ENCODE data around the gene FBP2. TPM values are rescaled to one million over a fixed set of nuclear protein-coding genes. Genes with fewer than 3 reads are reported as not detected.

Gene FBP2
- total and polyA plus RNA-seq, 2 of the 8 experiments (the other 6 are each of a cell fraction or from before 2014, with no cell fraction given): not detected

DNA sequence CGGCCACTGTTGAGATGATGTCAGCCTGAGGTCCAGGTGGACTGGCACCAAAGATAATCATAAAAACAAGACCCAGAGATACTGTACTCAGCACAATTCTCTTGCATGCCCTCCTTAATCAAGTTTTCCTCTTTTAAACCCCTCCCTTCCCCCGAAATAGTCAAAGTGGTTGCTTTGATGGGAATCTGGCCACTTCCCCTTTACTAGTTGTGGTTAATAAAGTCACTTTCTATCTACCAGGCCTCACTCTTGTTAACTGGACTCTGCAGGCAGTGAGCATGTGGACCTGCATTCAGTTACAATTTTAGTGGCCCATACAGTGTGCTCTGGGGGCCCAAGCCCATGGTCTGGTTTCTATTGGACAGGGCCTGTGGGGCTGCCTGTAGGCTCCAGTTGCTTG is 17.5 kb downstream of the FBP2 start:
- Histone ChIP-seq H3K27ac (ENCODE audit: low read depth, low read length) (no peak overlapping the region), H3K9me3 (ENCODE audit: insufficient read depth in 2 of 2, low read depth in 1 of 2, low read length in 1 of 2) (no peaks in the 10 kb centered on the region; a peak in 1 of 4 replicates), H2BK5ac (ENCODE audit: low read depth, low read length) (no peak overlapping the region), H2BK12ac (ENCODE audit: low read depth, low read length) (no peak overlapping the region), H3K9ac (replicated peaks in 1 of 4; ENCODE audit: extremely low read depth in 1 of 4, low read depth in 3 of 4, low read length in 3 of 4) (no peak overlapping the region), H3K23me2 (ENCODE audit: low read depth, low read length) (no peaks in the 10 kb centered on the region), H3K4me3 (ENCODE audit: extremely low read depth in 1 of 4, insufficient read depth in 2 of 4, low read depth in 3 of 4, low read length in 4 of 4) (no peak overlapping the region), H3K4ac (replicated peaks; ENCODE audit: insufficient read length, low read depth, low read length) (no peak overlapping the region), H3K79me1 (ENCODE audit: low read depth, low read length) (no peaks in the 10 kb centered on the region), H3K23ac (ENCODE audit: insufficient read length) (no peak overlapping the region), H4K8ac (ENCODE audit: extremely low read depth, insufficient read depth, low read length) (no peak overlapping the region), H2AK5ac (ENCODE audit: low read depth, low read length) (no peak overlapping the region), H3K36me3 (ENCODE audit: control insufficient read depth in 2 of 4, insufficient read depth in 4 of 4, low read length in 3 of 4) (no peaks in the 10 kb centered on the region), H2BK120ac (replicated peaks; ENCODE audit: low read depth, low read length) (no peak overlapping the region), H2BK15ac (ENCODE audit: low read length) (no peak overlapping the region), H3K14ac (ENCODE audit: insufficient read length) (no peak overlapping the region), H3K56ac (replicated peaks; ENCODE audit: insufficient read length, low read depth, low read length) (no peak overlapping the region), H3K4me1 (replicated peaks in 1 of 4; ENCODE audit: control insufficient read depth in 3 of 4, insufficient read depth in 4 of 4, low read length in 3 of 4) (no peaks in the 10 kb centered on the region), H4K91ac (replicated peaks; ENCODE audit: insufficient read length, low read length) (no peak overlapping the region), H3K18ac (ENCODE audit: extremely low read depth, low read length) (no peak overlapping the region), H2BK20ac (ENCODE audit: low read length) (no peak overlapping the region), H3K79me2 (ENCODE audit: control insufficient read depth in 1 of 2, insufficient read depth in 2 of 2, low read length in 2 of 2) (no peaks in the 10 kb centered on the region), H4K20me1 (replicated peaks in 1 of 2; ENCODE audit: control insufficient read depth in 1 of 2, insufficient read depth in 2 of 2, low read length in 2 of 2) (no peaks in the 10 kb centered on the region), H2AFZ (ENCODE audit: low read length) (no peak overlapping the region), H3K27me3 (replicated peaks in 1 of 4; ENCODE audit: control insufficient read depth in 3 of 4, extremely low read depth in 1 of 4, insufficient read depth in 3 of 4, low read length in 3 of 4) (peaks cover 0 to 2% (median 0%) of the 10 kb centered on the region in 4 experiments; a peak in 1 of 7 replicates), H3K4me2 (ENCODE audit: insufficient read depth in 1 of 2, low read depth in 2 of 2, low read length in 2 of 2) (no peak overlapping the region), H4K5ac (ENCODE audit: insufficient read length, low read depth, low read length) (no peak overlapping the region)
- 79% methylated on average over 2 of the region's 2 CpGs; no CpG with 5 or more reads in 1 of the 2 experiments for WGBS, 2 experiments (ENCODE audit: extremely low coverage in 1 of 2, insufficient coverage in 1 of 2, insufficient read length in 1 of 2, insufficient replicate concordance in 2 of 2, low coverage in 1 of 2, low lambda C conversion rate in 2 of 2, missing lambda C conversion rate in 1 of 2)
- no peak for FAIRE-seq
- POLR2A ChIA-PET (ENCODE audit: partially characterized antibody): interaction anchor here (1.0 kb wide), 1 partner anchor 26 kb away, joined by 3 read pairs; no protein-coding TSS in a partner anchor
- CTCF ChIA-PET (ENCODE audit: partially characterized antibody): interaction anchor here (0.6 to 1.6 kb wide), 4 partner anchors 16 to 53 kb away, joined by 3 to 5 read pairs (median 4); no protein-coding TSS in a partner anchor
- DNase-seq (ENCODE audit: low read depth in 1 of 2, low spot score in 2 of 2): peak in 1 of 2 experiments; percentile 27
- TF ChIP-seq TAF7 (optimal IDR thresholded peaks at IDR 0.05; ENCODE audit: borderline replicate concordance, low read depth, low read length): no peak
- TF ChIP-seq, protein P1, sequence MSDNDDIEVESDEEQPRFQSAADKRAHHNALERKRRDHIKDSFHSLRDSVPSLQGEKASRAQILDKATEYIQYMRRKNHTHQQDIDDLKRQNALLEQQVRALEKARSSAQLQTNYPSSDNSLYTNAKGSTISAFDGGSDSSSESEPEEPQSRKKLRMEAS (IDR thresholded peaks at IDR 0.05): no peak
- TF ChIP-seq CHD2 (IDR thresholded peaks at IDR 0.05; ENCODE audit: low read length): no peak
- no peak for TF ChIP-seq BCL11A (IDR thresholded peaks at IDR 0.05; ENCODE audit: low read depth in 2 of 2, low read length in 2 of 2)
- TF ChIP-seq SIRT6 (IDR thresholded peaks at IDR 0.05; ENCODE audit: low read length): no peak
- TF ChIP-seq EGR1 (IDR thresholded peaks at IDR 0.05; ENCODE audit: borderline replicate concordance, low read depth, low read length): no peak
- TF ChIP-seq KDM5A (IDR thresholded peaks at IDR 0.05; ENCODE audit: low read length): no peak
- TF ChIP-seq, protein P2, sequence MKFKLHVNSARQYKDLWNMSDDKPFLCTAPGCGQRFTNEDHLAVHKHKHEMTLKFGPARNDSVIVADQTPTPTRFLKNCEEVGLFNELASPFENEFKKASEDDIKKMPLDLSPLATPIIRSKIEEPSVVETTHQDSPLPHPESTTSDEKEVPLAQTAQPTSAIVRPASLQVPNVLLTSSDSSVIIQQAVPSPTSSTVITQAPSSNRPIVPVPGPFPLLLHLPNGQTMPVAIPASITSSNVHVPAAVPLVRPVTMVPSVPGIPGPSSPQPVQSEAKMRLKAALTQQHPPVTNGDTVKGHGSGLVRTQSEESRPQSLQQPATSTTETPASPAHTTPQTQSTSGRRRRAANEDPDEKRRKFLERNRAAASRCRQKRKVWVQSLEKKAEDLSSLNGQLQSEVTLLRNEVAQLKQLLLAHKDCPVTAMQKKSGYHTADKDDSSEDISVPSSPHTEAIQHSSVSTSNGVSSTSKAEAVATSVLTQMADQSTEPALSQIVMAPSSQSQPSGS (IDR thresholded peaks at IDR 0.05; ENCODE audit: low read length): no peak
- TF ChIP-seq, protein P3, sequence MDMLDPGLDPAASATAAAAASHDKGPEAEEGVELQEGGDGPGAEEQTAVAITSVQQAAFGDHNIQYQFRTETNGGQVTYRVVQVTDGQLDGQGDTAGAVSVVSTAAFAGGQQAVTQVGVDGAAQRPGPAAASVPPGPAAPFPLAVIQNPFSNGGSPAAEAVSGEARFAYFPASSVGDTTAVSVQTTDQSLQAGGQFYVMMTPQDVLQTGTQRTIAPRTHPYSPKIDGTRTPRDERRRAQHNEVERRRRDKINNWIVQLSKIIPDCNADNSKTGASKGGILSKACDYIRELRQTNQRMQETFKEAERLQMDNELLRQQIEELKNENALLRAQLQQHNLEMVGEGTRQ (IDR thresholded peaks at IDR 0.05; ENCODE audit: low read length): no peak
- TF ChIP-seq CEBPB (IDR thresholded peaks at IDR 0.05; ENCODE audit: low read depth, low read length): no peak
- TF ChIP-seq JUN (IDR thresholded peaks at IDR 0.05; ENCODE audit: low read depth, low read length): no peak
- TF ChIP-seq RFX5 (IDR thresholded peaks at IDR 0.05; ENCODE audit: borderline replicate concordance, low read depth, low read length): no peak

Data from H1 (cell line).